ENCODE measurements around the gene PTPN20.
A peak's percentile ranks its signal among the peaks of the same experiment; 100 is the strongest.

Gene PTPN20

GRCh38 chr10:47020471-47020870, 109.2 kb downstream of the PTPN20 start:
- DNase-seq (ENCODE audit: low read depth in 3 of 3, low spot score in 1 of 3) = no peak

- no peak for DNase-seq (ENCODE audit: low read depth in 3 of 3, low spot score in 1 of 3)
Observed at GRCh38 chr10:47021850-47022249, 110.6 kb downstream of the PTPN20 start.

- DNase-seq (ENCODE audit: low read depth in 3 of 3, low spot score in 1 of 3) = no peak
Observed at GRCh38 chr10:47022311-47023131, 111.3 kb downstream of the PTPN20 start.

- no peak for DNase-seq (ENCODE audit: low read depth in 3 of 3, low spot score in 1 of 3)
Observed at GRCh38 chr10:47023237-47024045, 112.2 kb downstream of the PTPN20 start.

- DNase-seq (ENCODE audit: low read depth in 3 of 3, low spot score in 1 of 3) = no peak
Observed at GRCh38 chr10:47024046-47024322, 112.8 kb downstream of the PTPN20 start.

- DNase-seq (ENCODE audit: low read depth in 3 of 3, low spot score in 1 of 3) = peak in 2 of 3 donors; percentile 35 to 55
Observed at GRCh38 chr10:47024399-47025252, 113.4 kb downstream of the PTPN20 start.

- DNase-seq (ENCODE audit: low read depth in 3 of 3, low spot score in 1 of 3) = no peak
Observed at GRCh38 chr10:47025253-47025539, 114.0 kb downstream of the PTPN20 start.

GRCh38 chr10:47025540-47026300, 114.5 kb downstream of the PTPN20 start:
- no peak for DNase-seq (ENCODE audit: low read depth in 3 of 3, low spot score in 1 of 3)

GRCh38 chr10:47026301-47027107, 115.3 kb downstream of the PTPN20 start:
- DNase-seq (ENCODE audit: low read depth in 3 of 3, low spot score in 1 of 3) = no peak

GRCh38 chr10:47027108-47027783, 116.0 kb downstream of the PTPN20 start:
- DNase-seq (ENCODE audit: low read depth in 3 of 3, low spot score in 1 of 3) = no peak

GRCh38 chr10:47027784-47028260, 116.6 kb downstream of the PTPN20 start:
- no peak for DNase-seq (ENCODE audit: low read depth in 3 of 3, low spot score in 1 of 3)

GRCh38 chr10:47028466-47028865, 117.2 kb downstream of the PTPN20 start:
- no peak for DNase-seq (ENCODE audit: low read depth in 3 of 3, low spot score in 1 of 3)

GRCh38 chr10:47029181-47030009, 118.2 kb downstream of the PTPN20 start:
- DNase-seq (ENCODE audit: low read depth in 3 of 3, low spot score in 1 of 3) = no peak

- no peak for DNase-seq (ENCODE audit: low read depth in 3 of 3, low spot score in 1 of 3)
Observed at GRCh38 chr10:47030191-47030703, 119.0 kb downstream of the PTPN20 start.

GRCh38 chr10:47031211-47031900, 120.1 kb downstream of the PTPN20 start:
- no peak for DNase-seq (ENCODE audit: low read depth in 3 of 3, low spot score in 1 of 3)

GRCh38 chr10:47031901-47032465, 120.8 kb downstream of the PTPN20 start:
- no peak for DNase-seq (ENCODE audit: low read depth in 3 of 3, low spot score in 1 of 3)

- DNase-seq (ENCODE audit: low read depth in 3 of 3, low spot score in 1 of 3) = no peak
Observed at GRCh38 chr10:47033081-47033480, 121.9 kb downstream of the PTPN20 start.
